HCT116 (cell line): ENCODE measurements around the gene CPT1B. TPM values are rescaled to one million over a fixed set of nuclear protein-coding genes. Genes with fewer than 3 reads are reported as not detected.

Experiments used
- ATAC-seq: fragments of 200-7000 bp; cut with Tn5 transposase; 2 replicates; pipeline ENCODE4 v1.9.1; 2020; ENCODE audit warnings: mild to moderate bottlenecking, moderate library complexity
- BruUV-seq: library from RNA; stranded (reverse); fragments of 400-500 nt; replicated peaks from 2 replicates; lab custom pipeline; 2021; lab: Mats Ljungman, UMichigan
- CTCF ChIA-PET: fragments of 300-600 bp; sonication (Branson Sonifier 250); formaldehyde crosslinking; loops from one replicate; lab custom pipeline; 2021; ENCODE audit warnings: antibody characterized with exemption; lab: Charles Lee
- POLR2A ChIA-PET: fragments of 300-600, 350-600 bp; sonication (Branson Sonifier 250); formaldehyde crosslinking; loops from one replicate; lab custom pipeline; 2021; ENCODE audit warnings: antibody characterized with exemption; lab: Charles Lee
- RAD21 ChIA-PET, 2 experiments: fragments of 300-600 bp; sonication (Branson Sonifier 250); formaldehyde crosslinking; loops; one replicate each; lab custom pipeline; 2023; ENCODE audit warnings: low total read pairs in 2 of 2; ENCODE audit not compliant: uncharacterized antibody in 2 of 2, unreplicated experiment in 2 of 2, low non-redundant PET in 1 of 2; lab: Charles Lee
- DNase-seq: peaks from one replicate; pipeline ENCODE4 v3.0.0-alpha.2; 2010; ENCODE audit warnings: low read depth, low spot score
- H2AFZ ChIP-seq: fragments of 200-600 bp; shearing (Covaris generic), sonication (generic); 2 replicates; pipeline ENCODE4 v1.6.1; 2017; ENCODE audit warnings: low read depth, mixed run types, mixed read lengths, antibody characterized with exemption, low read length; ENCODE audit not compliant: poor library complexity, severe bottlenecking
- H3K27ac ChIP-seq: 2 replicates; pipeline ENCODE4 v1.5.1; 2012; ENCODE audit warnings: low read depth, low read length
- H3K27me3 ChIP-seq: fragments of 200-600 bp; sonication (generic); 2 replicates; pipeline ENCODE4 v1.6.1; 2016; ENCODE audit warnings: mixed run types, low read length, mixed read lengths; ENCODE audit not compliant: insufficient read depth
- H3K36me3 ChIP-seq, 2 experiments: fragments of 200-500 bp in 1 of 2; fragments of 200-600 bp in 1 of 2; sonication (Bioruptor generic) in 1 of 2; sonication (generic) in 1 of 2; 2 replicates each; pipeline versions ENCODE4 v1.5.1 to v1.6.1; 2014 to 2016; ENCODE audit warnings: low read length in 2 of 2, inconsistent platforms in 1 of 2, mixed read lengths in 1 of 2, mixed run types in 1 of 2; ENCODE audit not compliant: insufficient read depth in 2 of 2, control insufficient read depth in 1 of 2
- H3K4me1 ChIP-seq, 2 experiments: fragments of 200-600 bp in 1 of 2; sonication (generic) in 1 of 2; 2 replicates each; pipeline versions ENCODE4 v1.5.1 to v1.6.1; 2012 to 2017; ENCODE audit warnings: low read length in 2 of 2, inconsistent platforms in 1 of 2, mild to moderate bottlenecking in 1 of 2, mixed read lengths in 1 of 2, mixed run types in 1 of 2, moderate library complexity in 1 of 2; ENCODE audit not compliant: insufficient read depth in 2 of 2, control insufficient read depth in 1 of 2
- H3K4me2 ChIP-seq: fragments of 200-600 bp; sonication (generic); 2 replicates; pipeline ENCODE4 v1.6.1; 2017; ENCODE audit warnings: mixed run types, low read length, mixed read lengths
- H3K4me3 ChIP-seq, 2 experiments: fragments of 200-600 bp in 1 of 2; sonication (generic) in 1 of 2; replicated peaks in 1 of 2; 2 replicates each; pipeline ENCODE4 v1.5.1; 2011 to 2016; ENCODE audit warnings: low read length in 2 of 2, control low read depth in 1 of 2, low read depth in 1 of 2, mild to moderate bottlenecking in 1 of 2, mixed read lengths in 1 of 2, mixed run types in 1 of 2
- H3K79me2 ChIP-seq: fragments of 200-600 bp; sonication (generic); 2 replicates; pipeline ENCODE4 v1.6.1; 2017; ENCODE audit warnings: mild to moderate bottlenecking, mixed run types, low read length, moderate library complexity, mixed read lengths; ENCODE audit not compliant: insufficient read depth
- H3K9ac ChIP-seq: fragments of 200-600 bp; sonication (generic); 2 replicates; pipeline ENCODE4 v1.6.1; 2016; ENCODE audit warnings: low read length, mixed read lengths
- H3K9me2 ChIP-seq: fragments of 200-600 bp; sonication (generic), shearing (Covaris generic); 2 replicates; pipeline ENCODE4 v1.6.1; 2017; ENCODE audit warnings: mixed run types, mild to moderate bottlenecking, moderate library complexity; ENCODE audit not compliant: insufficient read depth
- H3K9me3 ChIP-seq, 2 experiments: fragments of 200-500 bp in 1 of 2; fragments of 200-600 bp in 1 of 2; sonication (Bioruptor generic) in 1 of 2; sonication (generic) in 1 of 2; 2 replicates each; pipeline ENCODE4 v1.6.1; 2014 to 2017; ENCODE audit warnings: low read length in 2 of 2, mixed read lengths in 2 of 2, inconsistent platforms in 1 of 2, low read depth in 1 of 2, mild to moderate bottlenecking in 1 of 2, mixed run types in 1 of 2, moderate library complexity in 1 of 2; ENCODE audit not compliant: control insufficient read depth in 1 of 2, insufficient read depth in 1 of 2
- H4K20me1 ChIP-seq: fragments of 200-600 bp; sonication (generic), shearing (Covaris generic); 2 replicates; pipeline ENCODE4 v1.6.1; 2017; ENCODE audit warnings: mixed run types, mild to moderate bottlenecking, moderate library complexity; ENCODE audit not compliant: insufficient read depth
- CBX3 ChIP-seq: IDR thresholded peaks from 2 replicates; pipeline ENCODE4 v1.6.1; 2012; ENCODE audit warnings: low read depth
- ELF1 ChIP-seq: IDR thresholded peaks from 2 replicates; pipeline ENCODE4 v1.6.1; 2012; ENCODE audit warnings: low read depth, borderline replicate concordance
- EZH2 ChIP-seq: fragments of 200-600 bp; sonication (generic); IDR thresholded peaks from 2 replicates; pipeline ENCODE4 v1.6.1; 2017; ENCODE audit warnings: antibody characterized with exemption, mixed run types
- EZH2phosphoT487 ChIP-seq: fragments of 200-600 bp; IDR thresholded peaks from 2 replicates; pipeline ENCODE4 v1.6.1; 2018; ENCODE audit warnings: antibody characterized with exemption, borderline replicate concordance
- FOSL1 ChIP-seq: IDR thresholded peaks from 2 replicates; pipeline ENCODE4 v1.6.1; 2012; ENCODE audit warnings: low read depth
- JUND ChIP-seq: IDR thresholded peaks from 2 replicates; pipeline ENCODE4 v1.6.1; 2012
- POLR2AphosphoS5 ChIP-seq: IDR thresholded peaks from 2 replicates; pipeline ENCODE4 v1.6.1; 2011; ENCODE audit warnings: mild to moderate bottlenecking, low read depth, low read length, moderate library complexity
- RAD21 ChIP-seq: IDR thresholded peaks from 2 replicates; pipeline ENCODE4 v1.6.1; 2012; ENCODE audit warnings: low read depth, mild to moderate bottlenecking
- SIN3A ChIP-seq: IDR thresholded peaks from 2 replicates; pipeline ENCODE4 v1.6.1; 2012; ENCODE audit warnings: low read depth
- SP1 ChIP-seq: IDR thresholded peaks from 2 replicates; pipeline ENCODE4 v1.6.1; 2012; ENCODE audit warnings: low read depth
- SRF ChIP-seq: IDR thresholded peaks from 2 replicates; pipeline ENCODE4 v1.6.1; 2012; ENCODE audit warnings: low read depth
- TCF7L2 ChIP-seq: IDR thresholded peaks from 2 replicates; pipeline ENCODE4 v1.7.0; 2011; ENCODE audit warnings: borderline replicate concordance, inconsistent platforms; ENCODE audit not compliant: insufficient read depth, insufficient read length; ENCODE audit errors: extremely low read depth
- YY1 ChIP-seq: IDR thresholded peaks from 2 replicates; pipeline ENCODE4 v1.6.1; 2011; ENCODE audit warnings: low read length, low read depth, moderate library complexity, mild to moderate bottlenecking; ENCODE audit not compliant: insufficient replicate concordance; ENCODE audit errors: extremely low read depth
- ZFX ChIP-seq: fragments of 450-650 bp; IDR thresholded peaks from 2 replicates; pipeline ENCODE4 v1.6.1; 2017
- ZNF274 ChIP-seq: fragments of 200-500 bp; sonication (Bioruptor generic); IDR thresholded peaks from 2 replicates; pipeline ENCODE4 v1.6.1; 2014; ENCODE audit warnings: mild to moderate bottlenecking, low read depth, low read length, inconsistent platforms
- intact Hi-C: fragments of 100-400 bp; cut with micrococcal nuclease; formaldehyde crosslinking; loops from 2 replicates; pipeline ENCODE4 v1.10.0; 2022
- total RNA-seq: library from RNA; stranded (reverse); gene quantifications from one replicate; pipeline ENCODE4 v1.2.1, GENCODE V29; 2021; ENCODE audit not compliant: unreplicated experiment
- TF ChIP-seq, protein P1 (sequence below): IDR thresholded peaks from 2 replicates; pipeline ENCODE4 v1.6.1; 2012
- TF ChIP-seq, protein P2 (sequence below): IDR thresholded peaks from 2 replicates; pipeline ENCODE4 v1.6.1; 2012; ENCODE audit warnings: low read depth
- TF ChIP-seq, protein P3 (sequence below): IDR thresholded peaks from 2 replicates; pipeline ENCODE4 v1.6.1; 2011; ENCODE audit warnings: mild to moderate bottlenecking, low read length, moderate library complexity; ENCODE audit not compliant: insufficient replicate concordance; ENCODE audit errors: extremely low read depth
- TF ChIP-seq, protein P4 (sequence below): IDR thresholded peaks from 2 replicates; pipeline ENCODE4 v1.6.1; 2012

CPT1B gene
- total RNA-seq, 1 experiment from 2014 or later, result 35.1 TPM

DNA sequence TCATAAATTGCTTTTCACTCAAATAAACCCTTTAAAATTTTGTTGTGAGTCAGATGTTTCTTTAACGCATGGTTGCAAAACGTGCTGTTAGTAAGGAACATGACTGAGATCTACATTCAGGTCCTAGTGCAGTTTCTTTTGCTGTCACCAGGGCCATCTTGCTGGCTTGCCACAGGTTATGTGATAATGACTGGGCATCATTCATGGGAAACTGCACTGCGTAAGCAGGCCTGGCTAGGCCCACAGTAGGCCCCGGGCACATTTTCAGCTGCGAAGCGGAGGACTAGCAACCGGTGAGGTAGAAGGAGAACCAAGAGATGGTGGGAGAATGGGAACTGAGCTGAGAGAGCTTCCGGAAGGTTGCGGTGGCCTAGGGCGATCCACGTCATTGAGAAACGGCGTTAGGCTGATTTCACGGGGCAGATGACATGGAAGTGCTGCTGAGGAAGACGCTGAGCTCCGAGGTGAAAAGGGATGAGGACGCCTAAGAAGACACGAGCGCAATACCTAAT, 35.8 kb downstream of the CPT1B start:
- ChIA-PET CTCF (no interaction called here), RAD21 (no interaction called here), POLR2A (no interaction called here)
- Histone ChIP-seq H3K9me2 (no peaks in the 10 kb centered on the region), H3K4me2 (peak overlapping the region; percentile 55; the same call in 1 of the 2 replicates), H3K27ac (no peak overlapping the region), H3K4me1 (peaks cover 13 to 52% of the 10 kb centered on the region in 2 experiments; a peak in 3 of 4 replicates), H3K9ac (no peak overlapping the region), H4K20me1 (no peaks in the 10 kb centered on the region), H2AFZ (no peak overlapping the region), H3K36me3 (no peaks in the 10 kb centered on the region), H3K9me3 (no peaks in the 10 kb centered on the region), H3K4me3 (no peak overlapping the region), H3K27me3 (no peaks in the 10 kb centered on the region), H3K79me2 (no peaks in the 10 kb centered on the region)
- TF ChIP-seq, protein P1, sequence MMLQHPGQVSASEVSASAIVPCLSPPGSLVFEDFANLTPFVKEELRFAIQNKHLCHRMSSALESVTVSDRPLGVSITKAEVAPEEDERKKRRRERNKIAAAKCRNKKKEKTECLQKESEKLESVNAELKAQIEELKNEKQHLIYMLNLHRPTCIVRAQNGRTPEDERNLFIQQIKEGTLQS, result no peak
- TF ChIP-seq, protein P2, sequence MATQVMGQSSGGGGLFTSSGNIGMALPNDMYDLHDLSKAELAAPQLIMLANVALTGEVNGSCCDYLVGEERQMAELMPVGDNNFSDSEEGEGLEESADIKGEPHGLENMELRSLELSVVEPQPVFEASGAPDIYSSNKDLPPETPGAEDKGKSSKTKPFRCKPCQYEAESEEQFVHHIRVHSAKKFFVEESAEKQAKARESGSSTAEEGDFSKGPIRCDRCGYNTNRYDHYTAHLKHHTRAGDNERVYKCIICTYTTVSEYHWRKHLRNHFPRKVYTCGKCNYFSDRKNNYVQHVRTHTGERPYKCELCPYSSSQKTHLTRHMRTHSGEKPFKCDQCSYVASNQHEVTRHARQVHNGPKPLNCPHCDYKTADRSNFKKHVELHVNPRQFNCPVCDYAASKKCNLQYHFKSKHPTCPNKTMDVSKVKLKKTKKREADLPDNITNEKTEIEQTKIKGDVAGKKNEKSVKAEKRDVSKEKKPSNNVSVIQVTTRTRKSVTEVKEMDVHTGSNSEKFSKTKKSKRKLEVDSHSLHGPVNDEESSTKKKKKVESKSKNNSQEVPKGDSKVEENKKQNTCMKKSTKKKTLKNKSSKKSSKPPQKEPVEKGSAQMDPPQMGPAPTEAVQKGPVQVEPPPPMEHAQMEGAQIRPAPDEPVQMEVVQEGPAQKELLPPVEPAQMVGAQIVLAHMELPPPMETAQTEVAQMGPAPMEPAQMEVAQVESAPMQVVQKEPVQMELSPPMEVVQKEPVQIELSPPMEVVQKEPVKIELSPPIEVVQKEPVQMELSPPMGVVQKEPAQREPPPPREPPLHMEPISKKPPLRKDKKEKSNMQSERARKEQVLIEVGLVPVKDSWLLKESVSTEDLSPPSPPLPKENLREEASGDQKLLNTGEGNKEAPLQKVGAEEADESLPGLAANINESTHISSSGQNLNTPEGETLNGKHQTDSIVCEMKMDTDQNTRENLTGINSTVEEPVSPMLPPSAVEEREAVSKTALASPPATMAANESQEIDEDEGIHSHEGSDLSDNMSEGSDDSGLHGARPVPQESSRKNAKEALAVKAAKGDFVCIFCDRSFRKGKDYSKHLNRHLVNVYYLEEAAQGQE, result no peak
- no peak for TF ChIP-seq TCF7L2
- no peak for TF ChIP-seq JUND
- TF ChIP-seq SP1, result no peak
- no peak for TF ChIP-seq ZNF274
- no peak for TF ChIP-seq POLR2AphosphoS5
- TF ChIP-seq FOSL1, result no peak
- no peak for TF ChIP-seq ZFX
- TF ChIP-seq, protein P3, sequence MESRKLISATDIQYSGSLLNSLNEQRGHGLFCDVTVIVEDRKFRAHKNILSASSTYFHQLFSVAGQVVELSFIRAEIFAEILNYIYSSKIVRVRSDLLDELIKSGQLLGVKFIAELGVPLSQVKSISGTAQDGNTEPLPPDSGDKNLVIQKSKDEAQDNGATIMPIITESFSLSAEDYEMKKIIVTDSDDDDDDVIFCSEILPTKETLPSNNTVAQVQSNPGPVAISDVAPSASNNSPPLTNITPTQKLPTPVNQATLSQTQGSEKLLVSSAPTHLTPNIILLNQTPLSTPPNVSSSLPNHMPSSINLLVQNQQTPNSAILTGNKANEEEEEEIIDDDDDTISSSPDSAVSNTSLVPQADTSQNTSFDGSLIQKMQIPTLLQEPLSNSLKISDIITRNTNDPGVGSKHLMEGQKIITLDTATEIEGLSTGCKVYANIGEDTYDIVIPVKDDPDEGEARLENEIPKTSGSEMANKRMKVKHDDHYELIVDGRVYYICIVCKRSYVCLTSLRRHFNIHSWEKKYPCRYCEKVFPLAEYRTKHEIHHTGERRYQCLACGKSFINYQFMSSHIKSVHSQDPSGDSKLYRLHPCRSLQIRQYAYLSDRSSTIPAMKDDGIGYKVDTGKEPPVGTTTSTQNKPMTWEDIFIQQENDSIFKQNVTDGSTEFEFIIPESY, result no peak
- TF ChIP-seq, protein P4, sequence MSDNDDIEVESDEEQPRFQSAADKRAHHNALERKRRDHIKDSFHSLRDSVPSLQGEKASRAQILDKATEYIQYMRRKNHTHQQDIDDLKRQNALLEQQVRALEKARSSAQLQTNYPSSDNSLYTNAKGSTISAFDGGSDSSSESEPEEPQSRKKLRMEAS, result no peak
- no peak for TF ChIP-seq EZH2
- no peak for TF ChIP-seq RAD21
- TF ChIP-seq CBX3, result no peak
- no peak for TF ChIP-seq SIN3A
- no peak for TF ChIP-seq EZH2phosphoT487
- TF ChIP-seq YY1, result no peak
- TF ChIP-seq SRF, result no peak
- no peak for TF ChIP-seq ELF1
- ATAC-seq (no peak), DNase-seq (no peak)
- intact Hi-C loops, result no loop called here
- BruUV-seq, result no TSS peak
